ENCODE measurements around the gene SMOC1. TPM values are rescaled to one million over a fixed set of nuclear protein-coding genes. Genes with fewer than 3 reads are reported as not detected.

Gene SMOC1
- total and polyA plus RNA-seq, 8 donors: 1.2 to 3.3 (median 2.1) TPM; not detected in 2

DNA sequence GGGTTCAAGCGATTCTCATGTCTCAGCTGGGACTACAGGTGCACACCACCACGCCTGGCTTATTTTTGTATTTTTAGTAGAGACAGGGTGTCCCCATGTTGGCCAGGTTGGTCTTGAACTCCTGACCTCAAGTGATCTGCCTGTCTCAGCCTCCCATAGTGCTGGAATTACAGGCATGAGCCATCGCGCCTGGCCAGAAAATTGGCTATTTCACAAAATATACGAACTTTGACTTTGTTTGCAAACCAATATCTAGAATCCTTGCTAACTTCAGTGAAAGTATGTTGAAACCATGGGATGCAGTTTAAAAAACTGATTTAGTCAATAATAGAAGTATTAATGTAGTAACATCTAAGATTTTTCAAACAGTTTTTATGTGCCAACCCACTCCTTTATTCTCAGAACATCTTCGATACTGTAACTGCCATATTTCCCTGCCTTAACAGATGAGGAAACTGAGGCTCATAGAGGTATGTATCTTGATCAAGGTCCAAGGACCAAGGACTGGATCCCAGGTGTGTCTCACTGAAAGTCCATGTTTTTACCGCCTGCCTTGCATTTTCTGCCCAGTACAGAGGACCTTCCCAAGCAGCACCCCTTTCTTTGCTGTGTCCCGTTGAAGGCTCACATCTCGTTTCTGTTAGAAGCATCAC lies 54.5 kb downstream of the SMOC1 start:
- intact Hi-C loops (cut with DNase I; ENCODE audit: low total_unique reads): no loop called here

DNA sequence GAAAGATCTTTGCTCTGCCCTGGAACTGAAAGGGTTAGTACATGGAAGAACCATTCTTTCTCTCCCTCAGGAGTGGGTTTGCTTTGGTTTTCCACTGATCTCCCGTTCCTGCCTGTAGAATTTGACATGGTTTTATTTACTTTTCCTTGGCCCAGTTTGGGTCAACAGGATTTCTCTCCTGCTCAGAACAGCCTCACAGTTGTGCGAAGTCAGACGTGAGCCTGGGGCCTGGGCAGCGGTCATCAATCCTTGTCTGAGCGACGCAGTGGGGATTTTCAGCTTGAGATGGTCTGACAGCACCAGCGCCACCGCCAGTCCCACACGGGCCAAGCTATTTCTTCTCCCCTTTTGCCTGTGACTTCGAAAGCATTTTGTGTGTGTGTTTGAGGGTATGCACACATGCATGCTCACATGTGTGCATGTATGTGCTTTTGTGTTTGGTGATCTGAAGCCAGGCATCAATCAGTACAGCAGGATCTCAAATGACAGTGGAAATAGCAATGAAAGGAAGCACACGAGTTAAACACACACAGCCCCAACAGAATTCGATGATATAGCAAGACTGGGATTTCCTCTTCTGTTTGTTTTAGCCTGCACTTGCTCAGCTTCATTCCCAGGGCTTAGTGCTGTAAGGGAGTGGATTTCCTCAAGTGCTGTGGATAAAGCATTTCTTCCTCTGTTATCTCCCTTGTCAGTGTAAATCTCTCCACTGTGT lies 58.3 kb downstream of the SMOC1 start:
- WGBS, 5 donors: 14 to 31% (median 24%) methylated on average over 12 of the region's 12 CpGs
- peaks cover 0 to 1% (median 0%) of the 10 kb centered on the region in 3 donors for H3K27me3 ChIP-seq

More for the DNA sequence above, 54.5 kb downstream of the SMOC1 start:
- no peak overlapping the region for H3K4me3 ChIP-seq
- H3K36me3 ChIP-seq: no peaks in the 10 kb centered on the region
- H3K9me3 ChIP-seq: no peaks in the 10 kb centered on the region
- no peak for DNase-seq
- peaks cover 0 to 4% (median 0%) of the 10 kb centered on the region in 3 donors for H3K27me3 ChIP-seq
- TF ChIP-seq POLR2AphosphoS5 (IDR thresholded peaks at IDR 0.05) (no peak), POLR2A (IDR thresholded peaks at IDR 0.05) (no peak), EP300 (IDR thresholded peaks at IDR 0.05) (no peak)
- TF ChIP-seq, protein P1, sequence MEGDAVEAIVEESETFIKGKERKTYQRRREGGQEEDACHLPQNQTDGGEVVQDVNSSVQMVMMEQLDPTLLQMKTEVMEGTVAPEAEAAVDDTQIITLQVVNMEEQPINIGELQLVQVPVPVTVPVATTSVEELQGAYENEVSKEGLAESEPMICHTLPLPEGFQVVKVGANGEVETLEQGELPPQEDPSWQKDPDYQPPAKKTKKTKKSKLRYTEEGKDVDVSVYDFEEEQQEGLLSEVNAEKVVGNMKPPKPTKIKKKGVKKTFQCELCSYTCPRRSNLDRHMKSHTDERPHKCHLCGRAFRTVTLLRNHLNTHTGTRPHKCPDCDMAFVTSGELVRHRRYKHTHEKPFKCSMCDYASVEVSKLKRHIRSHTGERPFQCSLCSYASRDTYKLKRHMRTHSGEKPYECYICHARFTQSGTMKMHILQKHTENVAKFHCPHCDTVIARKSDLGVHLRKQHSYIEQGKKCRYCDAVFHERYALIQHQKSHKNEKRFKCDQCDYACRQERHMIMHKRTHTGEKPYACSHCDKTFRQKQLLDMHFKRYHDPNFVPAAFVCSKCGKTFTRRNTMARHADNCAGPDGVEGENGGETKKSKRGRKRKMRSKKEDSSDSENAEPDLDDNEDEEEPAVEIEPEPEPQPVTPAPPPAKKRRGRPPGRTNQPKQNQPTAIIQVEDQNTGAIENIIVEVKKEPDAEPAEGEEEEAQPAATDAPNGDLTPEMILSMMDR (IDR thresholded peaks at IDR 0.05): no peak
- WGBS, 5 donors: 80 to 87% (median 82%) methylated on average over 9 of the region's 9 CpGs
- no peak overlapping the region for H3K27ac ChIP-seq
- H3K4me1 ChIP-seq: peaks cover 0 to 13% (median 7%) of the 10 kb centered on the region in 4 donors

DNA sequence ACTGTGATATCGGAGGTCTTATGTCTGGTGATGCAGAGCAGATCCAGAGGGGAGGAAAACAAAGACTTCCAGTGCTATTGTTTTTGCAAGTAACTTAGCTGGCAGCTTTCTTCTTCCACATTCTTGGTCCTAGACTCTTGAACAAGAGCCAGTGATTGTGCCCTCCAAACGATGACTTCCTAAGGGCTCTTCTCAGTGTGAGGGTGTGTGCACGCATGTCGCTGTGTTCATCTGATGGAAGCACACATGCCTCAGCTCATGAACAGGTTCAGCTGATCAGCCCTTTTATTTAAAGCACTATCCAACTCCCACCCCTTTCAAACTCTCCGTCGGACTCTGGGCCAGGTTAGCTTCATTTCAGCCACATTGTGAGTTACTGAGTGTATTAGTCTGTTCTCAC lies 59.5 kb downstream of the SMOC1 start:
- intact Hi-C loops (cut with DNase I; ENCODE audit: low total_unique reads): no loop called here
- no peak overlapping the region for H3K27ac ChIP-seq
- H3K36me3 ChIP-seq: no peaks in the 10 kb centered on the region
- no peaks in the 10 kb centered on the region for H3K9me3 ChIP-seq
- no peak for DNase-seq
- H3K4me1 ChIP-seq: peaks cover 12 to 31% (median 23%) of the 10 kb centered on the region in 4 donors
- TF ChIP-seq, protein P1 (IDR thresholded peaks at IDR 0.05): no peak
- no peak for TF ChIP-seq POLR2A (IDR thresholded peaks at IDR 0.05)
- no peak for TF ChIP-seq POLR2AphosphoS5 (IDR thresholded peaks at IDR 0.05)
- no peak for TF ChIP-seq EP300 (IDR thresholded peaks at IDR 0.05)
- H3K4me3 ChIP-seq: no peak overlapping the region
- peaks cover 0 to 6% (median 0%) of the 10 kb centered on the region in 3 donors for H3K27me3 ChIP-seq
- 77 to 87% (median 82%) methylated on average over 6 of the region's 6 CpGs for WGBS, 5 donors

More for the DNA sequence above, 58.3 kb downstream of the SMOC1 start:
- intact Hi-C loops (cut with DNase I; ENCODE audit: low total_unique reads): no loop called here
- no peaks in the 10 kb centered on the region for H3K36me3 ChIP-seq
- DNase-seq: peak in 1 of 2 donors; percentile 59
- no peaks in the 10 kb centered on the region for H3K9me3 ChIP-seq
- H3K27ac ChIP-seq: peak overlapping the region in 2 of 5 donors; percentile 10 to 24
- peaks cover 0 to 22% (median 12%) of the 10 kb centered on the region in 4 donors for H3K4me1 ChIP-seq
- no peak overlapping the region for H3K4me3 ChIP-seq
- TF ChIP-seq, protein P1 (IDR thresholded peaks at IDR 0.05): no peak
- no peak for TF ChIP-seq EP300 (IDR thresholded peaks at IDR 0.05)
- no peak for TF ChIP-seq POLR2AphosphoS5 (IDR thresholded peaks at IDR 0.05)
- no peak for TF ChIP-seq POLR2A (IDR thresholded peaks at IDR 0.05)

DNA sequence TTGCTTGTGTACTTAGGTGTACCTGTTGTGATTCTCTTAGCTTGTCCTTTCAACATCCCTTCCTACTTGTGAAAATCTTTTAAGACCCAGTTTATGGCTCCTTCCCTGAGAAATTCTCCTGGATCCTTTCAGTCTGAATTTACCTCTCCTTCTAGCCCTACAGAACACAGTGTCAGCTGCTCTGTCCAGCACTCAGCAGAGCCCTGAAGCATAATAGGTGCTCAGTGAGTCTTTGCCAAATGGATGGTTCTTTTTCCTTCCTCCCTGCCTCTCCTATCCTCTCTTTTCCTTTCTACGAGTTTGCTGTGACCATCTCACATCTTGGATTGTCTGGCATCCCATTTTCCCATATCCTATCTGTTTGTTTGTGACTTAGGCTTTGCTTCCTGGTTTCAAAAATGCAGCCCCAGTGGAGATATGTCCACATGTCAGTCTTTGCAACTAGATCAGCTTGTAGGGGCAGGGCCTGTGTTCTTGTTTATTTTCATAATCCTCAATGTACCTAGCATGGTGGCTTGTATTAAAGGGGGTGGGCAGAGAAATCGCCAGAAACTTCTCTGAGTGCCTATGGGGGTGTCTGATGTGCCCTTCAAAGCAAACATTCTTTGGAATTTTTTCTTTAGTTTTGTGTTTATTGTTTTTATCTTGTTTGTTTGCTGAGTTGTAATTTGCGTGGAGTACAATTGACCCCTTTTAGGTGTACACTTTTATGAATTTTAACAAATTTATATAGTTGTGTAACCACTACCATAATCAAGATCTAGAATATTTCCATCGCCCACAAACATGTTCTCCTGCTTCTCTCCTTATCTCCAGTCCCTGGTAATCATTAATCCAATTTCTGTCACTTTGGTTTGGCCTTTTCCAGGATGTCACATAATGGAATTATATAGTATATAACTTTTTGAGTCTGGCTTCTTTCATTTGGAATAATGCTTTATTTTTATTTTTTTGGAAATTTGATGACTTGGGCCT lies 62.8 kb downstream of the SMOC1 start:
- TF ChIP-seq POLR2AphosphoS5 (IDR thresholded peaks at IDR 0.05): peak in 1 of 3 donors; percentile 25
- TF ChIP-seq, protein P1 (IDR thresholded peaks at IDR 0.05): no peak
- H3K4me1 ChIP-seq: peaks cover 12 to 31% (median 22%) of the 10 kb centered on the region in 4 donors
- H3K9me3 ChIP-seq: peaks cover 6 to 31% (median 17%) of the 10 kb centered on the region in 4 donors
- intact Hi-C loops (cut with DNase I; ENCODE audit: low total_unique reads): no loop called here
- peaks cover 0 to 6% (median 0%) of the 10 kb centered on the region in 3 donors for H3K27me3 ChIP-seq
- H3K4me3 ChIP-seq: no peak overlapping the region
- 15 to 53% (median 26%) methylated on average over 4 of the region's 4 CpGs for WGBS, 5 donors
- peak in 1 of 2 donors; percentile 65 for DNase-seq
- H3K27ac ChIP-seq: peak overlapping the region; percentile 11 to 77 (median 69)
- H3K36me3 ChIP-seq: no peaks in the 10 kb centered on the region

Measured in stomach (tissue), 9 donors.